ENCODE measurements around the gene PLEKHG3. TPM values are rescaled to one million over a fixed set of nuclear protein-coding genes. Genes with fewer than 3 reads are reported as not detected.

Gene PLEKHG3
- total and polyA plus RNA-seq, 2 experiments from 2014 or later = 23.0 to 83.1 TPM

GRCh38 chr14:64713677-64714076, 9.5 kb downstream of the PLEKHG3 start (continued):
- TF ChIP-seq ZNF462 (CRISPR knock-in tag; IDR thresholded peaks at IDR 0.05) (no peak), ZNF114 (CRISPR knock-in tag; IDR thresholded peaks at IDR 0.05) (no peak), ZNF331 (CRISPR knock-in tag; IDR thresholded peaks at IDR 0.05; ENCODE audit: low read depth) (no peak), CREB1 (CRISPR knock-in tag; IDR thresholded peaks at IDR 0.05; ENCODE audit: low read depth) (no peak), EZH2 (IDR thresholded peaks at IDR 0.05; ENCODE audit: low read depth, unreplicated experiment) (no peak), JUNB (IDR thresholded peaks at IDR 0.05; ENCODE audit: unreplicated experiment) (no peak), ETS1 (IDR thresholded peaks at IDR 0.05) (no peak), STAT1 (IDR thresholded peaks at IDR 0.05; ENCODE audit: unreplicated experiment) (no peak)

GRCh38 chr14:64714432-64715025, 10.3 kb downstream of the PLEKHG3 start:
- Histone ChIP-seq H4K20me1 (replicated peaks; ENCODE audit: insufficient read depth) (peaks cover 50% of the 10 kb centered on the region), H3K27ac (ENCODE audit: low read depth) (no peak overlapping the region), H3K4me3 (peak overlapping the region; percentile 50), H3K4me1 (ENCODE audit: insufficient read depth) (peaks cover 67% of the 10 kb centered on the region), H3K79me2 (replicated peaks; ENCODE audit: insufficient read depth) (peaks cover 89% of the 10 kb centered on the region), H3K36me3 (ENCODE audit: insufficient read depth) (peaks cover 15% of the 10 kb centered on the region), H3K4me2 (peak overlapping the region; percentile 76), H3F3A (replicated peaks; ENCODE audit: low read depth) (peaks cover 31% of the 10 kb centered on the region), H3K27me3 (ENCODE audit: insufficient read depth) (peaks cover 11% of the 10 kb centered on the region; the same call in 1 of the 2 replicates), H2AFZ (no peak overlapping the region), H3K9me2 (ENCODE audit: insufficient read depth) (no peaks in the 10 kb centered on the region)
- Mint-ChIP-seq H3K27ac (no peak overlapping the region), H3K9me3 (peaks cover 31% of the 10 kb centered on the region), H3K27me3 (ENCODE audit: insufficient read depth, low read depth, poor library complexity) (peaks cover 21% of the 10 kb centered on the region), H3K4me1 (peaks cover 71% of the 10 kb centered on the region), H3K4me3 (no peak overlapping the region; the same call in 2 of the 3 replicates), H3K36me3 (ENCODE audit: low read depth) (peaks cover 69% of the 10 kb centered on the region)
- ATAC-seq (no peak), DNase-seq (ENCODE audit: low spot score) (no peak)
- TF ChIP-seq ZNF331 (CRISPR knock-in tag; IDR thresholded peaks at IDR 0.05; ENCODE audit: low read depth) (no peak), STAT1 (IDR thresholded peaks at IDR 0.05; ENCODE audit: unreplicated experiment) (no peak), POLR2AphosphoS5 (IDR thresholded peaks at IDR 0.05; ENCODE audit: low read depth) (no peak), EZH2 (IDR thresholded peaks at IDR 0.05; ENCODE audit: low read depth, unreplicated experiment) (no peak), JUNB (IDR thresholded peaks at IDR 0.05; ENCODE audit: unreplicated experiment) (no peak)
